Measurements from ENCODE around the gene SPRING1.

SPRING1 gene

DNA sequence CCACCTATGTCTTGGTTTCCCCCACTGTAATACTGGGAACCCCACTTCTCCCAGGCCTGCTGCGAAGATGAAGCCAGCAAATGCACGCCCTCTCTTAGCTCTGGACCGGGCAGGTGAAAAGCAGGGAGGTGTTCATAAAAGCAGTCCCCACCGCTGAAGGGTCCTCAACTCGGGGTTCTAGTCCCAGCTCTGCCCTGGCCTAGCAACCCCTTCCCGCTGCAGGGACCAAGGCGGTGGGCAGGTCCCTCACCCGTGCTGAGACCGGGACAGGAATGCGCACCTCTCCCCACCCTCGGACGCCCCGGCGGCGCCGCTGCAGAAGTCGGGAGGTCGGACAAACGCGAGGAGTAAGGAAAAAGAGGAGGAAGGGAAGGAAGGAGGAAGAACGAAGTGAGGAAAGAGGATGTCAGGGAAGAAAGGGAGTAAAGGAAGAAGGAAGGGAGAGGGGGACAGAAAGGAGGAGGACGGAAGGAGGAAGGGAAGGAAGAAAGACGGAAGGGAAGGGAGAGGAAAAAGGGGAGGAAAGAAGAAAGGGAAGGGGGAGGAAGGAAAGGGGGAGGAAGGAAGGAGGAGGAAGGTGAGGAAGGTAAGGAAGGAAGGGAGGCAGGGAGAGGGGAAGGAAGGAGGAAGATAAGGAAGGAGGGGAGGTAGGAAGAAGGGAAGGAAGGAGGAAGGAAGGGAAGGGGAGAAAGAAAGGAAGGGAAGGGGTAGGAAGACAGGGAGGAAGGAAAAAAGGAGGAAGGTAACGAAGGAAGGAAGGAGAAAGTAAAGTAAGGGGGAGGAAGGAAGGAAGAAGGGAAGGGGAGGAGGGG, 701 bp downstream of the SPRING1 start:
- no peak for TF ChIP-seq CTCF (IDR thresholded peaks at IDR 0.05; ENCODE audit: low read depth, low read length)

GRCh38 chr12:116735951-116736599, 1.8 kb downstream of the SPRING1 start:
- H3K4me3 ChIP-seq (ENCODE audit: low read depth, low read length), result peak overlapping the region; percentile 70; the same call in 1 of the 2 replicates

More for the DNA sequence above, 701 bp downstream of the SPRING1 start:
- H3K4me3 ChIP-seq (ENCODE audit: low read depth, low read length), result peak overlapping the region; percentile 70

DNA sequence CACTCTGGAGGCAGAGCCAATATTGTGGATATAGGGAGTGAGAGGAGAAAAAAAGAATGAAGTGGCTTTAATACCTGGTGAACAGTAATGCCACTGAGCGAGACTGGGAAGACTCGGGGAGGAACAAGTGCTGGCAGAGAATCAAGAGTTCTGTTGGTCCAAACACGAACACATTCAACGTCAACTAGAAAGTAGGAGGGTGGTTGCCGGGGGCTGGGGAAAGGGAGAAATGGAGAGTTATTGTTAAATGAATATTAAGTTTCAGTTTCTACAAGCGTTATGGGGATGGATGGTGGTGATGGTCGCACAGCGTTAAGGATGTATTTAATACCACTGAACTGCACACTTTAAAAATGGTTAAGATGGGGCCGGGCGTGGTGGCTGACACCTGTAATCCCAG, 2.8 kb downstream of the SPRING1 start:
- no peak overlapping the region for H3K4me3 ChIP-seq (ENCODE audit: low read depth, low read length)
- TF ChIP-seq CTCF (IDR thresholded peaks at IDR 0.05; ENCODE audit: low read depth, low read length), result no peak

More at GRCh38 chr12:116735951-116736599, 1.8 kb downstream of the SPRING1 start:
- no peak for TF ChIP-seq CTCF (IDR thresholded peaks at IDR 0.05; ENCODE audit: low read depth, low read length)

DNA sequence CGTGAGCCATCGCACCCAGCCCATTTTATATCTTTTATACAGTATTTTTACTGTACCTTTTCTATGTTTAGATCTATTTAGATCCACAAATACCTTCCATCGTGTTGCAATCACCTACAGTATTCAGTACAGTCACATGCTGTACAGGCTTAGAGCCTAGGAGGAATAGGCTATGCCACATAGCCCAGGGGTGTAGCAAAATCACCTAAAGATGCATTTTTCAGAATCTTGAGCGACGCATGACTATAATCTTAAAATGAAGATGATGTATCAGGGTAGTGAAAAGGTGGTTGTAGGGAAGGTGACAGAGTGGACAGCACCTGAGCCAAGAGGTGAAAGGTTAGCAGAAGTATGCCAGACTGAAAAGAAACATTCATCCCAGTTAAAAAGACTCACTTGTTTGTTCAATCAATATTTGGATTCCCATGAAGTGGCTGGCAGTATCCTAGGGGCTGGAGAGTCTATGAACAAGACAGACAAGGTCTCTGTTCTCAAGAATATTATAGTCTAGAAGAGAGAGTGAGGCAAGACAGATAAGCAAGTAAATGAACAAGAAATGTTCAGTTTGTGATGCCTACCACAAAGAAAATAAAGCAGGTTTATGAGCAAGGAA, 3.6 kb downstream of the SPRING1 start:
- no peak for TF ChIP-seq CTCF (IDR thresholded peaks at IDR 0.05; ENCODE audit: low read depth, low read length)
- H3K4me3 ChIP-seq (ENCODE audit: low read depth, low read length), result no peak overlapping the region

GRCh38 chr12:116731801-116732200, 6.1 kb downstream of the SPRING1 start:
- no peak overlapping the region for H3K4me3 ChIP-seq (ENCODE audit: low read depth, low read length)
- no peak for TF ChIP-seq CTCF (IDR thresholded peaks at IDR 0.05; ENCODE audit: low read depth, low read length)

DNA sequence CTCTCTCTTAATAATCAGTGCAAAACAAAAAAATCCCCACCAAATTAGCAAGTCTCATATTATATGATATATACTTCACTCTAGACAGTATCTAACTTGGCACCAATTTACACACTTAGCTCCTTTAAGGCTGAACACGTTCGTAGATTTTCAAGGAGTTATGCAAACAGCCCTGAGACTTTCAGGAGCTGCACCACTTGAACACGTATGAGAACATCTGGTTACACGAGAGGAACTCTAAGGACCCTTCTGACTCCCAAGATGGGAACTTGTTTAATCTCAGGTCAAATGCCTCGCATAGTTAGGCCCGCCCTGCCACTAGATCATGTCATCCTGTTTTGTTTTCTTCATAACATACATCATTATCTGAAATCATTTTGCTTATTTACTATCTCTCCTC, 10.0 kb downstream of the SPRING1 start:
- TF ChIP-seq CTCF (IDR thresholded peaks at IDR 0.05; ENCODE audit: low read depth, low read length), result no peak
- H3K4me3 ChIP-seq (ENCODE audit: low read depth, low read length), result no peak overlapping the region

GRCh38 chr12:116727261-116727660, 10.6 kb downstream of the SPRING1 start:
- TF ChIP-seq CTCF (IDR thresholded peaks at IDR 0.05; ENCODE audit: low read depth, low read length), result no peak

More at GRCh38 chr12:116727261-116727660, 10.6 kb downstream of the SPRING1 start:
- no peak overlapping the region for H3K4me3 ChIP-seq (ENCODE audit: low read depth, low read length)

Data from WI38 (cell line).